Activated CD8-positive, alpha-beta T cell treated with anti-CD3 and anti-CD28 coated beads, Interleukin-2, amount 10 ng/mL, durations not matched to agents 7 days and 5 days (primary cell): ENCODE results near the gene EPHA8. TPM values are rescaled to one million over a fixed set of nuclear protein-coding genes. Genes with fewer than 3 reads are reported as not detected.

ENCODE experiments used
- ATAC-seq: fragments of 150-1000 bp; cut with Tn5 transposase; one replicate; pipeline ENCODE4 v1.10.0; 2021; ENCODE audit warnings: moderate library complexity
- CTCF ChIA-PET: fragments of 350-600 bp; sonication (Branson Sonifier 250); formaldehyde crosslinking; loops from one replicate; lab custom pipeline; 2021; ENCODE audit warnings: antibody characterized with exemption; lab: Charles Lee
- POLR2A ChIA-PET: fragments of 350-600 bp; sonication (Branson Sonifier 250); formaldehyde crosslinking; loops from one replicate; lab custom pipeline; 2021; ENCODE audit warnings: antibody characterized with exemption; lab: Charles Lee
- DNase-seq: peaks from one replicate; pipeline ENCODE4 v3.0.0-alpha.2; 2020
- H3K27ac Mint-ChIP-seq: one replicate; pipeline ENCODE4 v1.8.0; 2021; ENCODE audit warnings: mild to moderate bottlenecking, mixed read lengths
- H3K27me3 Mint-ChIP-seq: one replicate; pipeline ENCODE4 v1.8.0; 2021; ENCODE audit warnings: low read depth, mixed read lengths
- H3K36me3 Mint-ChIP-seq: one replicate; pipeline ENCODE4 v1.8.0; 2021; ENCODE audit warnings: low read depth, mixed read lengths
- H3K4me1 Mint-ChIP-seq: one replicate; pipeline ENCODE4 v1.8.0; 2021; ENCODE audit warnings: low read depth, mixed read lengths
- H3K4me3 Mint-ChIP-seq: one replicate; pipeline ENCODE4 v1.8.0; 2021; ENCODE audit warnings: mild to moderate bottlenecking, mixed read lengths
- H3K9me3 Mint-ChIP-seq: one replicate; pipeline ENCODE4 v1.8.0; 2022; ENCODE audit warnings: mixed read lengths; ENCODE audit not compliant: insufficient read depth
- total RNA-seq, 2 experiments: library from RNA; stranded (reverse); gene quantifications; one replicate each; pipeline ENCODE4 v1.2.3, GENCODE V29; 2021

Gene EPHA8
- total RNA-seq, 2 experiments from 2014 or later = not detected

DNA sequence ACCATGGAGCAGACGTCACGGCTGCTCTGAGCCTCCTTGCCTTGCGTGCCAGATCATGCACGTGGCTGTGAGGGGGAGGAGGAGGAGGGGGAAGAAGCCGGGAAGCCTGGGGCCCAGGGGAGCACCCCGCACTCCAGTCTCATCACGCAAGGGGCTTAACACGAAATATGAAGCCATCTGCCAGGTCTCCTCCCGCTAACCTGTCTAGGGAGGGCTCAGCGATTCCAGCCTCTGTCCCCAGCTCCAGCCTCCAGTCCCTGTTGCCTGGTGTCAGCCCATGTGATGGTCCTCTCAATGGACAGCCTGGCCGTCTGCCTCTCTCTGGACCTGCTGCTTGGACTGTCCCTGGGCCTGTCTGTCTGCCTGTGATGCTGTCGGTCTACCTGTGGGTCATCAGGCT lies 50.7 kb downstream of the EPHA8 start:
- H3K27me3 Mint-ChIP-seq = no peaks in the 10 kb centered on the region
- H3K4me1 Mint-ChIP-seq = no peaks in the 10 kb centered on the region

DNA sequence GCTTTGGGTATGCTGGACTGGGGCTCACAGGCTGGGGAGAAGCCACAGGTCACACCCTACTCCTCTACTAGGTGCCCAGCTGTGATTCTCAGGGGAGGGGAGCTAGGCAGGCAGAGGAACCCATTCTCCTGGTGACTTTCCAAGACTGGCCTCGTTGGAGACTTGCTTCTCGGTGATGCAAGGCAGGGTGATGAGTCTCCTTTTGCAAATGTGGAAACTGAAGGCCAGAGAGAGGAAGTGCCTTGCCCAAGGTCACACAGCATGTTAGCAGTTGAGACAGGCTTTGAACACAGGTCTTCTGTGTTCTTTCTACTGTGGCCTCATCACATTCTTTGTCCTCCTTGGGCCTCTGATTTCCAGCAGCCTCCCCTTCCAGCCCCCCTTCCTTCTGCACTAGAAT lies 52.6 kb downstream of the EPHA8 start:
- Mint-ChIP-seq H3K4me3 (no peak overlapping the region), H3K27ac (no peak overlapping the region), H3K27me3 (peaks cover 3% of the 10 kb centered on the region), H3K9me3 (no peaks in the 10 kb centered on the region), H3K36me3 (no peaks in the 10 kb centered on the region), H3K4me1 (no peaks in the 10 kb centered on the region)
- ChIA-PET CTCF (no interaction called here), POLR2A (no interaction called here)
- DNase-seq = no peak
- no peak for ATAC-seq

More for the DNA sequence above, 50.7 kb downstream of the EPHA8 start:
- DNase-seq (no peak), ATAC-seq (no peak)
- H3K27ac Mint-ChIP-seq = no peak overlapping the region
- POLR2A ChIA-PET = no interaction called here
- CTCF ChIA-PET = no interaction called here
- no peaks in the 10 kb centered on the region for H3K9me3 Mint-ChIP-seq
- H3K36me3 Mint-ChIP-seq = no peaks in the 10 kb centered on the region
- H3K4me3 Mint-ChIP-seq = no peak overlapping the region

DNA sequence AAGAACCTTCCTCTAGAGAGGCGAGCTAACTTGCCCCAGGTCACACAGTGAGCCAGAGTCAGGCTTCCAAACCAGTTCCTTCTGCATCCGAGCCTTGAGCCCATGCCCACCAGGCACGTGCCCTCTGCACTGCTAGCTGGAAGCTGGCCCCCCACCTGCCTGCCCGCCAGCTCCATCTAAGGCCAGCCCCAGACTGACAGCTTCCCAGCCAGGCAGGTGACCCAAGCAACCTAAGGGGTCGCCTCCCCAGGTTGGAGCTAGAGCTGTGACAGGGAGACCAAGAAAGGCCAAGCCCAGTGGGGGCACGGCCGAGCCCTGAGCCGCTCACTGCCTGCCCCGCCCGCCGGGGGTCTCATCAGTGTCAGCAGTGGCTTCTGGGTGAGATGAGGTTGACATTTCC lies 53.3 kb downstream of the EPHA8 start:
- no peak for DNase-seq
- Mint-ChIP-seq H3K9me3 (no peaks in the 10 kb centered on the region), H3K36me3 (no peaks in the 10 kb centered on the region), H3K27ac (no peak overlapping the region), H3K4me1 (no peaks in the 10 kb centered on the region), H3K27me3 (peaks cover 3% of the 10 kb centered on the region), H3K4me3 (no peak overlapping the region)
- CTCF ChIA-PET = no interaction called here
- POLR2A ChIA-PET = no interaction called here
- no peak for ATAC-seq

DNA sequence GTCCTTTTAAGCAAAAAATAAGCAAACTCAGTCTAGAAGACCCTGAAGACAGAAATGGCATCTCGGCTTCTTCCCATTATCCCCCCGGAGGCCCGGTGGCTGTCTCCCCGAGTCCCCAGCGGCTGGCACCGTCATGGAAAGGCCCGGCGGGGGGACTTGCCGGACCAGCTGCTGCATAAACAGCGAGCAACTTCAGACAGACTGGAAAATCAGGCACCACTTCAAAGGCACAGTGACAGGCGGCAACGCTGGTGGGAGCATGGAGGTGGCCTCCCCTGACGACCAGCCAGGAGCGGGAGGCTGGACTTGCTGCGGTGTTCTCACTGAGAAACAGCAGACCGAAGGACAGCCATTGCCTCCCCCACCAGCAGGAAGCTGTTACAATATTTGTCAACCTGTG lies 54.8 kb downstream of the EPHA8 start:
- H3K4me1 Mint-ChIP-seq = no peaks in the 10 kb centered on the region
- H3K4me3 Mint-ChIP-seq = no peak overlapping the region
- H3K27ac Mint-ChIP-seq = no peak overlapping the region
- no peaks in the 10 kb centered on the region for H3K36me3 Mint-ChIP-seq
- peaks cover 3% of the 10 kb centered on the region for H3K27me3 Mint-ChIP-seq
- DNase-seq (no peak), ATAC-seq (no peak)
- H3K9me3 Mint-ChIP-seq = no peaks in the 10 kb centered on the region
- ChIA-PET POLR2A (no interaction called here), CTCF (no interaction called here)

DNA sequence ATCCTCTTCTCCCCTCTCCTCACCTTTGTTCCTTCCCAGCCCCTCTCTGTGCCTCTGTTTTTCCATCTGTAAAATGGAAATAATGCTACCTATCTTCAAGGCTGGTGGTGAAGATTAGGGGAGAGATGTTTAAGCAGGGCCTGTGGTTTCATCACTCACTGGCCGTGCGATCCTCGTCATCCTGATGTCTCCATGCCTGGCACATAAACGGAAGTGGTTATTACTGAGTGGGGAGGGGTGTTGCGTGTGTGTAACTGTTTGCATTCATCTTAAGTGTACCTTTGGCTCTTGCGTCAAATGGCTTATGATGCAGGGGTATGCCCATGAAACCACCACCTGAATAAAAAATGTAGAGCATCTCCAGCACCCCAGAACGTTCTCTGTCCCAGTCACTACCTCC lies 56.0 kb downstream of the EPHA8 start:
- no peaks in the 10 kb centered on the region for H3K4me1 Mint-ChIP-seq
- peaks cover 3% of the 10 kb centered on the region for H3K27me3 Mint-ChIP-seq
- ChIA-PET CTCF (no interaction called here), POLR2A (no interaction called here)
- H3K9me3 Mint-ChIP-seq = no peaks in the 10 kb centered on the region
- H3K4me3 Mint-ChIP-seq = no peak overlapping the region
- DNase-seq = no peak
- no peak for ATAC-seq
- H3K27ac Mint-ChIP-seq = no peak overlapping the region
- H3K36me3 Mint-ChIP-seq = no peaks in the 10 kb centered on the region

DNA sequence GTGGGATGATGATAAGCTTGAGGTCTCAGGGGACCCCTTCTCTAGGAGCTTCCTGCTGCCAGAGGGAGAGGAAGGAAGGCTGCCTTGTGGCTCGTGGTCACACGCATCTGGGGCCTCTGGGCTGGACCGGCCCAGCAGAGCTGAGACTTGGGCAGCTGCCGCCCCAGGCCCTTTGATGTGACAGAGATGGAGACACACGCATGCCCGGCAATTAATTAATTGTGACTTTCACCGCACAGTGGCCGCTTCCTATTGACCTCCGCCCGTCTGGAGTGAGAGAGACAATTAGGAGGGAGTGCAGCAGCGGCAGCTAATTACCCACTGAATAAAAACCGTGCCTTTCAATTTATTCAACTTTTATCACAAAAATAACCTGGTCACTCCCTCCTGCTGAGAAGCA lies 56.5 kb downstream of the EPHA8 start:
- POLR2A ChIA-PET = no interaction called here
- no peak overlapping the region for H3K27ac Mint-ChIP-seq
- no peak for DNase-seq
- no peaks in the 10 kb centered on the region for H3K4me1 Mint-ChIP-seq
- H3K36me3 Mint-ChIP-seq = no peaks in the 10 kb centered on the region
- H3K9me3 Mint-ChIP-seq = no peaks in the 10 kb centered on the region
- CTCF ChIA-PET = no interaction called here
- H3K27me3 Mint-ChIP-seq = peaks cover 3% of the 10 kb centered on the region
- H3K4me3 Mint-ChIP-seq = no peak overlapping the region
- no peak for ATAC-seq

DNA sequence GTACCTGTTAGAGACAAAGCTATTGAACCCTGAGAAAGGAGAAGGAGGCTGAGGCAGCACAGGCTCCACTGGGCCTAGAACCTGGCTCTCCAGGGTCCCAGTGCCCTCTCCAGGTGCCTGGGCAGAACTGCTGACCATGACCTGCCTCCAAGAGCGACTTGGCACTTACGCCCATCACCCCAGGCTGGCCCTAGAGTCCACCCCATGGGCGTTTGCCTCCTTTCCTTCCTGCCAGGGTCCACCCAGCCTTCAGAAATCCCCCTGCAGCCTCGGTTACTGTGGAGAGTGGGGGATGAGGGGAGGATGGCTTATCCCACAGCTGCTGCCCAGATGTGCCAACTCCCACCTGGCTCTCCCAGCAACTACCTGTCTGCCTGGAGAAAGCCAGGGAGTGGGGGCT lies 58.5 kb downstream of the EPHA8 start:
- POLR2A ChIA-PET = no interaction called here
- no peaks in the 10 kb centered on the region for H3K9me3 Mint-ChIP-seq

DNA sequence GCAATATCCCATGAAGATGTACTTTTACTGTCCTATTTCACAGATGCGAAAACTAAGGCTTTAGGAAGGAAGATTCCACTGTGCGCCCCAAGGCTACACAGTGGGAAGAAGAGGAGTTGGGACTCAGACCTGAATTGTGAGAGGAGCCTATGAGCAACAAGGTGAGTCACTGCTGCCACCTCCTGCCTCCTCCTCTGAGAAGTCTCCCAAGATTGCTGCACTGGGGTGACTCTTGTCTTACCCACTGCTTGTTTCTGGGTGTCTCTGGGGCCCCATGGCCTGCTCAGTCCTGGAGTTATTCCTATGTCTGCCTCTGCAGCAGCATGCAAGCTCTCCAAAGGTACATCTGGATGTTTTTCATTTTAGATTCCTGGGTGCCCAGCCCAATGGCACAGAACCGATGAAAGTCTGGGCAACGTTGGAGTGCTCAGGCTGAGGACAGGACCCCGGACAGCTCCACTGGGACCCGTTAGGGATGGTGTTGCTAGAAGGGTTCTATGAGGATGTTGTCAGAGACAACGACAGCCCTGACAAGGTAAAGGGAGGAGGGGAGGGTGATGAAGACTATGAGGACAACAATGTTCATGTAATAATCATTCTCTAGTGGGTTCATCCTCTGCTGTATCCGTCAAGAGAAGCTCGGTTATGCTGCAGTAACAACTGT lies 62.1 kb downstream of the EPHA8 start:
- Mint-ChIP-seq H3K4me3 (no peak overlapping the region), H3K27ac (no peak overlapping the region), H3K9me3 (no peaks in the 10 kb centered on the region), H3K36me3 (no peaks in the 10 kb centered on the region), H3K27me3 (peaks cover 15% of the 10 kb centered on the region), H3K4me1 (no peaks in the 10 kb centered on the region)
- DNase-seq (no peak), ATAC-seq (no peak)
- ChIA-PET CTCF (no interaction called here), POLR2A (no interaction called here)

More for the DNA sequence above, 58.5 kb downstream of the EPHA8 start:
- H3K27me3 Mint-ChIP-seq = peaks cover 8% of the 10 kb centered on the region
- no peak overlapping the region for H3K27ac Mint-ChIP-seq
- no peak overlapping the region for H3K4me3 Mint-ChIP-seq
- CTCF ChIA-PET = no interaction called here
- DNase-seq (no peak), ATAC-seq (no peak)
- no peaks in the 10 kb centered on the region for H3K36me3 Mint-ChIP-seq
- H3K4me1 Mint-ChIP-seq = no peaks in the 10 kb centered on the region

DNA sequence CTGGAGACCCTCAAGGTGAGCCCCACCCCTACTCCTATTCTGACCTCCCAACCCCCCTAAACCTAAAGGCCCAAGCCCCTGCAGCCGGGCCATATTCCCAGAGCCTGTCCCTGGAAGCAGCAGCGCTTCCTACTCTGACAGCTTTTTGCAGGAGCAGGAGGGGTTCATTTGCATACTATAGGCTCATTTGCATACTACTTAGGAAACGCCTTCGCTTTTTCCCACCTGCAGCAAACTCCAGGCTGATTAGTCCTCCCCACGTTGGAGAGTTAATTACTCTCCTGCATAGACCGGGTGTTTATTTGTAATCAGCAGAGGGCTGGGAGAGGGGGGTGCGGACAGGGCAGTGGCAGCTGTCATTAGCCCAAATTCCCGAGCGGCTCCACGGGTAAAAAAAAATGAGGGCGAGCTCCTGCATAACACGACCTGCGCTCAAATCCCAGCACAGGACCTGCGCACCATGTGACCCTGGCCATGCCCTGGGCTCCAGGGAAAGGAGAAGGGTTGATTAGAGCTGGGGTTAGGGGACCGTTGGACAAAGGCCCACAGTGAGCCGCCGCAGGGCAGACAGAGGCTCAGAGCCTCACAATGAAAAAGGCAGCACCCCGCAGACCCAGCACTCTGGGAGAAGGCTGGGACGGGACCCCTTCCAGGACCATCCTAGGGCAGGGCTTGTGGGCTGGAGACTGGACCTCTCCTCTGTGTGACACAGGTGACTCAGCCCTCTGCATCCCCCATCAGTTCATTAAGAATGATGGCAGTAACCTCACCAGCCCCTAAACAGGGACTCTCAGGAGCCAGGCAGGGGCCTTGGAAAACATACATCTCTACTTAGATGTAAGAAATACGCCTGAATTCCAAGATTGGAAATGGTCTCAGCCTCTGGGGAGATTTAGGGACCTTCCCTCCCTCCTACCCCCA lies 63.2 kb downstream of the EPHA8 start:
- CTCF ChIA-PET = no interaction called here
- ATAC-seq = no peak
- Mint-ChIP-seq H3K4me3 (no peak overlapping the region), H3K4me1 (no peaks in the 10 kb centered on the region), H3K9me3 (no peaks in the 10 kb centered on the region), H3K36me3 (no peaks in the 10 kb centered on the region), H3K27ac (no peak overlapping the region), H3K27me3 (peaks cover 15% of the 10 kb centered on the region)
- DNase-seq = no peak
- POLR2A ChIA-PET = no interaction called here

DNA sequence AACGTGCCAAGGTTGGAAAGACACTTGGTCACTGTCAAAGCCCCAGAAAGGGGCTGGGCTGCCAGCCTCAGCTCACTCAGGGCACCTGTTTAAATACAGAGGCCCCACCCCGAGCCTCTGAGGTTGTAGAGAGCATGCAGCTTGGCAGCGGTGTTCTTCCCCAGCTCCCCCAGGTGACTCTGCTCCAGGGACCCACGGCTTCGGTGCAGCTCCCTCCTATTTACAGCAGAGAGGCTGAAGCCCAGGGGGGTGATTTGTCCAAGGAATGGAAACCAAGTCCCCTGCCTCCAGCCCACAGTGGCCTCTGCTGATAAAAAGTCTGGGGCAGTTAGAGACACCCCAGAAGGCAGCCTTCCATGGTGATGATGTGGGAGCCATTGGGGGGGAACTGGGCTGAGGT lies 64.0 kb downstream of the EPHA8 start:
- H3K4me1 Mint-ChIP-seq = no peaks in the 10 kb centered on the region
- H3K4me3 Mint-ChIP-seq = no peak overlapping the region
- H3K9me3 Mint-ChIP-seq = no peaks in the 10 kb centered on the region
- H3K36me3 Mint-ChIP-seq = no peaks in the 10 kb centered on the region
- no peak overlapping the region for H3K27ac Mint-ChIP-seq
- DNase-seq (no peak), ATAC-seq (no peak)
- ChIA-PET CTCF (no interaction called here), POLR2A (no interaction called here)
- peaks cover 18% of the 10 kb centered on the region for H3K27me3 Mint-ChIP-seq

DNA sequence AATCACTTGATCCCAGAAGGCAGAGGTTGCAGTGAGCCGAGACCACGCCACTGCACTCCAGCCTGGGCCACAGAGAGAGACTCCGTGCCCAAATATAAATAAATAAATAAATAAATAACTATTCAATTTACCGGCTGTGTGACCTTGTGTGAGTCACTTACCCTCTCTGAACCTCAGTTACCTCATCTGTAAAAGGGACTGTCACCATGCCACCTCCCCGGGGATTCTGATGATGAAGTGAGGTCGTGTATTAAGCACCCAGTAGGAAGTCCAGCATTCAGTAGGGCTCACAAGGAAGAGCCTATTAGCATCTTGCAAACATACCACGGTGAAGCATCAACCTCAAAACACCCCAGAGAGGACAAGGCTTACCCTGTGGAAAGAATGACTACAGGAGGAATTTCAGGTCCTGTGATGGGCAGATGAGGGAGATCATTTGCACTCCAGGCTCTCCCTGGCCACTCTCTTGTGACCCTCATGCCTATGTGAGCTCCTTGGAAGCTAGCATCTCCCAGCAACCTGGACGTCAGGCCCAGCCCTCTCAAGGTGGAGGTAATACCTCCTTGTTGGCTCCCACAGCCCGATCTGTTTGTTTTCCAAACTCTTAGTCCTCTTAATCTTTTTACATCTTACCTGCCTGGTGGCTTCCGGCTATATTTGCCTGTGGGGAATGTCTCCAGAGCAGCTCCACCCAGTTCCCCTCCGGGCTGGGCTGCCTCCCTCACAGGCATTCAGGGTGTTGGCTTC lies 65.6 kb downstream of the EPHA8 start:
- ChIA-PET CTCF (no interaction called here), POLR2A (no interaction called here)
- H3K36me3 Mint-ChIP-seq = no peaks in the 10 kb centered on the region
- no peaks in the 10 kb centered on the region for H3K9me3 Mint-ChIP-seq
- no peaks in the 10 kb centered on the region for H3K4me1 Mint-ChIP-seq
- H3K27me3 Mint-ChIP-seq = peaks cover 20% of the 10 kb centered on the region
- no peak overlapping the region for H3K4me3 Mint-ChIP-seq
- no peak for DNase-seq
- ATAC-seq = no peak
- H3K27ac Mint-ChIP-seq = no peak overlapping the region

DNA sequence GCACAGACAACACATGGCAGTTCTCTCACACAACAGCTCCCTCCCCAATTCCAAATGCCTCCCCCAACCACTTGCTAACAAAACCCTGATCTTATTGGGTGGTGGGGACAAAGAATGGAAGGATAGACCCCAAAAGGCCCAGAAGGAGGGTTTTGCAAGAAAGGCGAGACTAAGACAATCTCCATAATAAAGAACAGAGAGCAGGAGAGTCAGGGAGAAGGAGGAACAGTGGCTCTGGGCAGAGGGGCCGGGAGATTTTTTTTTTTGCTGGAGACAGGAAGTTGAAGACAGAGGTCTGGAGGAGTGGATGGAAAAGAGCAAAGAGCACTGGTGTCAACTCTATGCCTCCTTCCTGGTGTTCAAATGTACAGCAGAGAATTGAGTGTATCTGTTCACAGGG lies 66.6 kb downstream of the EPHA8 start:
- Mint-ChIP-seq H3K27ac (no peak overlapping the region), H3K27me3 (peaks cover 20% of the 10 kb centered on the region), H3K9me3 (no peaks in the 10 kb centered on the region), H3K4me1 (no peaks in the 10 kb centered on the region), H3K4me3 (no peak overlapping the region), H3K36me3 (no peaks in the 10 kb centered on the region)
- ATAC-seq = no peak
- POLR2A ChIA-PET = no interaction called here
- DNase-seq = no peak
- CTCF ChIA-PET = no interaction called here
